K562 (cell line): ENCODE results near the gene HSPA1B. TPM values are rescaled to one million over a fixed set of nuclear protein-coding genes. Genes with fewer than 3 reads are reported as not detected.
A peak's percentile ranks its signal among the peaks of the same experiment; 100 is the strongest.

Experiments used
- ARID2 ChIP-seq: fragments of 450-650 bp; IDR thresholded peaks from 2 replicates; pipeline ENCODE4 v1.6.1; 2017; ENCODE audit warnings: antibody characterized with exemption, mild to moderate bottlenecking
- ATF6 ChIP-seq: sonication (generic); formaldehyde crosslinking; IDR thresholded peaks from 2 replicates; pipeline ENCODE4 v1.4.0; 2020; ENCODE audit warnings: mild to moderate bottlenecking, missing genetic modification reagents
- CC2D1A ChIP-seq: fragments of 450-650 bp; IDR thresholded peaks from 2 replicates; pipeline ENCODE4 v1.6.1; 2017; ENCODE audit warnings: mild to moderate bottlenecking
- E2F5 ChIP-seq: sonication (generic); formaldehyde crosslinking; IDR thresholded peaks from 2 replicates; pipeline ENCODE4 v1.8.0; 2022; ENCODE audit warnings: mild to moderate bottlenecking, missing genetic modification reagents
- IRF9 ChIP-seq: fragments of 450-650 bp; IDR thresholded peaks from 2 replicates; pipeline ENCODE4 v1.6.1; 2016; ENCODE audit warnings: missing biosample characterization, missing genetic modification characterization
- MAFK ChIP-seq: IDR thresholded peaks from 2 replicates; pipeline ENCODE4 v1.6.1; 2011; ENCODE audit warnings: low read length, improper control_type of control experiment
- SMC3 ChIP-seq: conservative IDR thresholded peaks from 2 replicates; pipeline ENCODE4 v1.6.1; 2011; ENCODE audit warnings: low read depth, low read length, improper control_type of control experiment; ENCODE audit not compliant: insufficient read depth
- SNRNP70 ChIP-seq: fragments of 200-400 bp; formaldehyde crosslinking; optimal IDR thresholded peaks from 2 replicates; pipeline ENCODE3; 2017; ENCODE audit warnings: low read depth, low read length
- TCF7 ChIP-seq: sonication (generic); IDR thresholded peaks from 2 replicates; pipeline ENCODE4 v1.6.1; 2016; ENCODE audit warnings: antibody characterized with exemption, borderline replicate concordance
- ZBTB11 ChIP-seq, 3 experiments: fragments of 200-800 bp in 1 of 3; fragments of 250-450 bp in 1 of 3; fragments of 450-650 bp in 1 of 3; sonication (Bioruptor Pico) in 1 of 3; sonication (Bioruptor generic) in 1 of 3; formaldehyde crosslinking in 1 of 3; IDR thresholded peaks; 2 replicates each; pipeline versions ENCODE4 v1.6.1 to v1.8.0; 2016 to 2022; ENCODE audit warnings: mild to moderate bottlenecking in 2 of 3, missing genetic modification characterization in 2 of 3, missing compliant biosample characterization in 1 of 3, moderate library complexity in 1 of 3
- ZNF280B ChIP-seq: fragments of 250-450 bp; sonication (Bioruptor Pico); IDR thresholded peaks from 2 replicates; pipeline ENCODE4 v1.5.1; 2021; ENCODE audit warnings: mild to moderate bottlenecking
- polyA plus RNA-seq, 8 experiments: library from polyadenylated mRNA; depleted of rRNA in 4 of 8; stranded (reverse) in 5 of 8; unstranded in 3 of 8; fragments of >200 nt; fragmentation: Nextera tagmentation in 2 of 8; fragmentation: Illumina TruSeq in 1 of 8; extraction: Ambion mirVana in 2 of 8; extraction: Trizol in 1 of 8; gene quantifications; 2 replicates each; pipeline versions ENCODE4 v1.2.1 to v1.2.3, GENCODE V29; 2011 to 2014; ENCODE audit warnings: inconsistent platforms in 1 of 8, missing spikeins in 1 of 8
- total RNA-seq, 7 experiments: library from RNA; depleted of rRNA in 6 of 7; stranded (reverse); fragments of >200 nt in 6 of 7; fragmentation: Illumina TruSeq in 2 of 7; extraction: Trizol in 2 of 7; gene quantifications; 2 replicates each; pipeline versions ENCODE4 v1.2.1 to v1.2.3, GENCODE V29; 2011 to 2021; ENCODE audit warnings: low replicate concordance in 1 of 7

HSPA1B gene
- total and polyA plus RNA-seq, 9 of the 15 experiments (the other 6 are each of a cell fraction or from before 2014, with no cell fraction given): 0.27 to 227 (median 51.2) TPM

- peak; percentile 32; the same call in 1 of the 2 replicates for TF ChIP-seq ARID2
- no peak for TF ChIP-seq E2F5
- TF ChIP-seq SNRNP70: no peak
- TF ChIP-seq ZNF280B (CRISPR knock-in tag): no peak
- TF ChIP-seq ZBTB11 (CRISPR knock-in tag; IDR thresholded peaks at IDR 0.05): 0 out of 6 replicates have a peak, but pooled peaks of 1 of the 3 experiments have one; percentile 2
- no peak; the same call in 1 of the 2 replicates for TF ChIP-seq MAFK
- no peak for TF ChIP-seq TCF7
- no peak for TF ChIP-seq ATF6 (CRISPR knock-in tag)
- TF ChIP-seq SMC3: no peak
- no peak for TF ChIP-seq CC2D1A
- TF ChIP-seq IRF9: 0 out of 2 replicates have a peak, but pooled peaks have one; percentile 44
These were observed 9.2 kb downstream of the HSPA1B start (continued) for GRCh38 chr6:31836474-31837368.
